ENCODE data around the gene CBX2.

Gene CBX2

GRCh38 chr17:79812353-79813258 lies 34.7 kb downstream of the CBX2 start:
- DNase-seq (ENCODE audit: low read depth), result no peak

DNA sequence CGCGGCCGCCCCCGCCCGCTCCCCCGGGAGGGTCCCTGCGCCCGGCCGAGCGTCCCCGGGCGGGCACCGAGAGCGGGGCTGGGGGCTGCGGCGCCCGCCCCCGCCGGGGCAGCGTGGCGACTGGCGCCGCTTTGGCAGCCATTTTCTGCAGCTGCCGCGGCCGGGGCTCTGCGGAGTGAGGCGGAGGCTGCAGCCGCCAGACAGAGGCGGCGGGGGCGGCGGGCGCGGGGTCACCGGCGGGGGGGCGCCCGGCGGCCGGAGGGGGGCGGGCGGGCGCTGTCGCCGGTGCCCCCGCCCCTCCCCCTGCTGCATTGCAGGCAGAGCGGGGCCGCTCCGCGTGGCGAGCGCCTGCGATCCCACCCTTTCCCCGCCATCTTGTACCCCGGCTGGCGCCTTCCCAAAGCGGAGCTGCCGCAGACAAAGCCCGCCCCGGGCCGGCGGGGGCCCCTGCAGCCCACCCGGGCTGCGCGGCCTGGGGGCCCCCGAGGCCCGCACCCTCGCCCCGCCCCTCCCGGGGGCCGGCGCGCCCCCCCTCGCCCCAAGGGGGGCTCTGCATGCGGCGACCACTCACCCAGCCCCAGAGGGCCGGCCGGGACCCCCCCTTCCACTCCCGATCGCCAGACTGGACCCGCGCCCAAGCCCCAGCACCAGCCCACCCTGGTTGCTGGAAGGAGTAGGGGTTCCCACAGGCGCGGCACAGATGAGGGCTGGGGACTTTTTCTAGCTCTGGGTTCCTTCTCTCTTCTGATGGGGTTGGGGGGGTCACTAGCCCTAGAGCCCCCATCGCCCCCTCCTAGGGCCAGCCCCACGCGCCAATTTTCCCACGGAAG lies 35.6 kb downstream of the CBX2 start:
- no peak for DNase-seq (ENCODE audit: low read depth)

DNA sequence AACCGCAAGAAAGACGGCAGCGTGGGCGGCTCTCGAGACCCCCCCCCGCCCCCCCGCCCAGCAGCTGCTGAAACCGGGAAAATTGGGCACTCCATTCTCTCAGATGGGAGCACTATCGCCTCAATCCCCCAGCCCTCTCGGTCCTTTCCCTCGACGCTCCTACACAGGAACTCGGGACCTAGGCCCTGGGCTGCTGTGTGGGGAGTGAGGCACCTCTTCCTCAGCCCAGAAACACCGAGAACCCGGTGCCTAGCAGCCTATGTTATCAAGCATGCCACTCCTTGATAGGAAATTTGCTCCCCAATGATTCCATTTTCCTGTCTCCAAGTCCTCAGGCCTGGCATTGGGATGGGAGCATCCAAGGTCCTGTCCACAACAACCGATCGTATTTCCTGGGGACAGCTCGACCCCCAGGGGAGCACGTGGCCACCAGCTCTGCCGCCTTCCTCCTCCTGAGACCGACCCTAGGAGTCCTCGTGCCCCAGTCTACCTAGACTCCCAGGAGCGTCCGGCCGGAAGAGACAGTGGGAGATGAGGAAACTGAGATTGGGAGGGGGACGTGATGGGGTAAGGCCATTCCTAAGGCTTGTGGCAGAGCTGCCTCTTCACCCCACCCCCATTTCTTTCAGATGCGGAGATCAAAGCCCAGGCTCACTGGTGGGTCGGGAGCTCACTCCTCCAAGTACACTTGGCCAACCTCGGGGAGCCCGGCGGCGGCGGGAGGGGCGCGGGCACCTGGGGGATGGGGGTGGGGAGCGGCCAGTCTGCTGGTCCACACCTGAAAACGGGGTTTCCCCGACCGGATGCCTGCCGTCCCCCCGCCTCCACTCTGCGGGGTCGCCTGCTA lies 36.4 kb downstream of the CBX2 start:
- DNase-seq (ENCODE audit: low read depth), result no peak

DNA sequence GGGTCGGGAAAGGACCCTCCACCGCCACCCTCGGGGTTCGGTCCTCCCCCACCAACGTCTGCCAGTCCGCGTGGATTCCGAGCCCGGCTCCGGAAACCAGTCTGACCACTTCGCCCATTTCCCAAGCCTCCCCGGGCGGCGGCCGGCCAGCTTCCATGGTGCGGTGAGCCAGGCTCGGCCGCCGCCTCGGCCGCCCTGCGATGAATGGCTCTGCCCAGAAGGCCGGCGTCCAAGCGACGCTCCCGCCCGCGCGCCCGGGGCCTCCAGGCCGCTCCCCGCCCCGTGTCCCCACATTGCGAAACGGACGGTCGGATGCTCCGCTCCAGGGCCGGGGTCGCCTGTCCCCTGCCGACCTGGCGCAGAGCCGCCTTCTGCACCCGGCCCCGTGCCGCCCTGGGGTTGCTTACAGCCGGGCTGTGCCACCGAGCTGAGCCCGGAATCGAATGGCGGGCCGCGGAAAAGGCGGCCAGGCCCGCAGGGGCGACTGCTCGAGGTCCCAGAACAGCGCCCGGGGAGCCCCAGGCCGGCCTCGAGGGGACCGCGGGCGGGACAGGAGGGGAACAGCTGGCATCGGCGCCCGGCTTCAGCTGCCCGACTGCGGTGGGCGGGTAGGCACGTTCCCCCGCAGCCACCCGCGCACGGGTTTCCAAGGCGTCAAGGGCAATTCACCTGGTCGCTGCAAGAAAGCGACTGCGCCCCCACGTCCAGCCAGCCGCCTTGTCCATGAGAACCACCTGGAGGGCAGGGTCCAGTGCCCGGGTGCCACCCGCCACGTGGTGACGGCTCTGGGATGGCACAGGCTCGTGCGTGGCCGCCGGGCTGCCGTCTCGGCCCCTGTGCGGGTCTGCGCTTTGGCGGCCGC lies 37.3 kb downstream of the CBX2 start:
- peak; percentile 31 for DNase-seq (ENCODE audit: low read depth)

GRCh38 chr17:79815836-79816461 lies 38.0 kb downstream of the CBX2 start:
- DNase-seq (ENCODE audit: low read depth), result no peak

- no peak for DNase-seq (ENCODE audit: low read depth)
These were observed 40.2 kb downstream of the CBX2 start for GRCh38 chr17:79818026-79818758.

GRCh38 chr17:79819085-79819484 lies 41.1 kb downstream of the CBX2 start:
- no peak for DNase-seq (ENCODE audit: low read depth)

DNA sequence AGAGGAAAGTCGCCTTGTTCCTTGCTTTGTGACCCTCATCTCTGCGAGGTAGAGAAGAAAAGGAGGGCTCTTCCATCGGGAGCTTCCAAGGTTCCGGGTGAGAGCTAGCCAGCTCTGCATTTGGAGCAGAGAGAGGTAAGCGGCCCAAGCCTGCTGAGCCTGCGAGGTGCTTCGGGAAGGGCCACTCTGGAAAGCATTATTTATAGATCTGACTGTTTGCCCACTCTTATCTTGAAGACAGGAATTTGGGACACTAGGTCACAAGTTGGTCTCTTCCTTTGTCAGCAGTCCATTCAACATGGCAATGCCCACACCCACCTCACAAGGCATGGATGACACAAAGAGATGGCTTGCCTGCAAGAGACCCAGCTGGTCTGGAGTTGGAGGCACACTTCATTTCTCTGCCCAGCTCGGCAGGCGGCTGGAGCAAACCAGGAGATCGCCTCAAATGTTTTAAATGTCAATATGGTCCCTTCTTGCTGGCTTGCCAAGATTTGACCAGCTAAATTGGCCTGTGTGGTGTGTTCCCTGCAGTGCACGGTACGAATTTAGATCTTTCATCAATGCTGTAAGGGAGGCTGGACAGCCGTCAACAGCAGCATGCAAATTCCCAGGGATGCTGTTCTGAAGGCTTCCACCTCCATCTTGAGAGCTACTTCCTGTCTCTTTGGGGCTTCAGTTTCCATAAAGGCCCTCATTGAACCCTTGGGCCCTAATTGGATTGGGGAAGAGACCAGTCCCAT lies 41.8 kb downstream of the CBX2 start:
- no peak for DNase-seq (ENCODE audit: low read depth)

DNA sequence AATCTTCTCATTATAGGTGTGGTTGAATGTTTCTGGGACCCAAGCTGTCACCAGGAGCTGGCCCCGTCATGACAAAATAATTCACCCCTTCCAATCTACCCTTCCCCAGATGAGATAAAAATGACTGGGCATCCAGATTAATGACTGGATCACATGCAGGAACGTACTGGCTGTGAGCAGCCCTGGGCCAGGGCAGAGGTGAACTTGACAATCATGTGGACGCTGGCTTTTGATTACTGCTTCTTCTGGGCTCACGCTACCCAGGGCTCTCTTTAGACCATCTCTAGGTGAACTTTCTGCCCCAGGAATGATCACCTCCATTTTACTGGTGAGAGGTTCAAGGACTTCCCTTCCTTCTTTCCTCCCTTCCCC lies 43.0 kb downstream of the CBX2 start:
- no peak for DNase-seq (ENCODE audit: low read depth)

DNA sequence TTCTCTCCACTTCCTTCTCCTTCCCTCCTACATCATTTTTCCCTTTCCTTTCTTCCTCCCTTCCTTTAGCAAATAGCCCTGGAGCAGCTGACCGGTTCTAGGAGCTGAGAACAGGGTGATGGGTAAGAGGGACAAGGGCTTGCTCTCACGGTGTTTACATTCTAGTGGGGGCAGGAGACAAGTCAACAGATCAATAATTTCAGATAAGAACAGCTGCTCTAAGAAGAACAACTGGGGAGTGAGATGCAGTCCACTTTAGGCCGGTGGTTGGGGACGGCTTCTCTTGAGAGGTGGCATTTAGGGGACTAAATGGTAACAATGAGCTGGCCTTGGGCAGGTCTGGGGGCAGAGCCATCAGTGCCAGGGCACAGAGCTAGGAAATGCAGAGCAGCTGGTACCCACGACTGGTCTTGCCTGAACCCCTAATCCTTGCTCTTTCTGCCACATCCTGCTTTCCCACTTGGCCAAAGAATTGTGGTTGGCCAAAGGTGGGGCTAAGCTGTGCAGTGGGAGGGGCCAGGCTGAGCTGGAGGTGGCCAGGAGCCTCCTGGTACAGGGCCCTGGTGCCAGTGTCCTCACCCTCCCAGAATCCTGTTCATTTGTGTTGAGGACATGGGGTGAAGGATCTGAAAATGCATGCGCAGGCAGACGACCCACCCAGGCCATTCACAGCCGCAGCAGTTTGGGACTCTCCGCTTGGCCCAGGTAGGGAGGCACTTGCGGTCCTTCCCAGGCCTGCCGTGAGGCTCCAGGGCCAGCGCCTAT lies 43.6 kb downstream of the CBX2 start:
- DNase-seq (ENCODE audit: low read depth), result no peak

DNA sequence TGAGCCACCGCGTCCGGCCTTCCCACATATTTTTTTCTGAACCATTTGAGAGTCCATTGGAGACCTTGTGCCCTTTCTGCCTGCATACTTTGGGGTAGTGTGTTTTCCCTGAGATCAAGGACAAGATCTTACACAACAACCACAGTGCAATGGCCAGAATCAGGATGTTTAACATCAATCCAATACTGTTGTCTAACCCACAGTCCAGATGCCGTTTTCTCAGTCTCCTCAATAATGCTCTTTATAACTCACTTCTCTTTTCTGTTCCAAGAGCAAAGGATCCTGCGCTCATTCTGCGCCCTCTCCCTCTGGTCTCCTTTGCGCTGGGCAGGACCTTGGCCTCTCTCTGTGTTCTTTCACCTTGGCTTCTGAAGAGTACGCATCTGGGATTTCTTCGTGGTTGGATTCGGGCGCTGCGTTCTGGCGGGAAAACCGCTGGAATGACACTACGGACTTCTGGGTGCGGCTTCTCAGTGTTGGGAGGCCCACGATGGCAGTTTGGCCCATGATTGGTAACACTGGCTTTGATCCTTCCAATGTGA lies 44.7 kb downstream of the CBX2 start:
- no peak for DNase-seq (ENCODE audit: low read depth)

- no peak for DNase-seq (ENCODE audit: low read depth)
These were observed 46.3 kb downstream of the CBX2 start for GRCh38 chr17:79824234-79824633.

- no peak for DNase-seq (ENCODE audit: low read depth)
These were observed 47.1 kb downstream of the CBX2 start for GRCh38 chr17:79824893-79825579.

DNA sequence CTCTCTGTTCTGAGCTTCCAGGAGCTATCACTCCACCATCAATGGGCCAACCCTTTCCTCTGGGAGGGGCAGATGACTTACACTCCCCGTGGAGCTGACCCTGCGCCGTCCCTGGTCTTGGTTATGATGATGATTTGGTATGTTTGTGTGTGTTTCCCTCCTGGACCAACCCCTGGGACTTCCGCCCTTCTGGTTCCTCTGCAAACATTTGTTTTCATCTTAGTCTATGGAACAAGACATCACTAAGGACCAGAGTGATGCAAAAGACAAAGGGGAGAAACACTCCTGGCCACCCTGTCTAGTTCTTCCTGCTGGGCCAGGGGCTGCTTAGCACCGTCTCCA lies 47.6 kb downstream of the CBX2 start:
- DNase-seq (ENCODE audit: low read depth), result no peak

DNA sequence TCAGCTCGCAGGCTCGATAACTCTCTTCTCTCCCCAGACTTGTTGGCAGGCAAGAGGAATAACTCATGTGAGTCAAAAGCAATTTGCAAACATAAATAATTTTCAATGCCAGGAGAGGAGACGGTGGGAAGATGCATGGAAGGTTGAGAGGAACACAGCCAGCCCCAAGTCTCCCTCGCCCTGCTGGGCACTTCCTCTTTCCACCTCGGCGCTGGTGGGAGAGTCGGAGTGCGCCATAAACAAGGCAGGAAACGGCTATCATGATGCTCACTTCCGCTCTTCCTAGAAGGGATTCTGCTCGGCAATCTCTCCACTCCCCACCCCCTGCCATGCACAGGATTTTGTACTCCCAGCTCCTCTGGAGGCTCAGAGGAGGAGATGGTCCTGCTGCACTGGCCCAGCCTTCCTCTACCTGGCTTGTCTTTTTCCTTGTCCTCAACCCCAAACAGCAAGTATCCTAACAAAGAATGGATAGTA lies 48.3 kb downstream of the CBX2 start:
- no peak for DNase-seq (ENCODE audit: low read depth)

- no peak for DNase-seq (ENCODE audit: low read depth)
These were observed 49.1 kb downstream of the CBX2 start for GRCh38 chr17:79826841-79827578.

GRCh38 chr17:79829004-79829403 lies 51.1 kb downstream of the CBX2 start:
- no peak for DNase-seq (ENCODE audit: low read depth)

Measured in fibroblast of gingiva (primary cell).